DOHH2 (cell line): Measurements from ENCODE around the gene TC2N.
"Not testable (repeated sequence)": the region's sequence is repeated elsewhere in the genome, so short reads cannot be mapped to it uniquely, and the experiment has no call there.

Experiments used
- H3F3A ChIP-seq: fragments of 200-600 bp; sonication (generic), shearing (Covaris generic); 2 replicates; pipeline ENCODE4 v1.6.0; 2016; ENCODE audit warnings: antibody characterized with exemption, mild to moderate bottlenecking; ENCODE audit not compliant: control insufficient read depth, insufficient read depth
- H3K27ac ChIP-seq: fragments of 200-600 bp; sonication (generic); 2 replicates; pipeline ENCODE4 v1.5.1; 2014; ENCODE audit warnings: low read depth, mild to moderate bottlenecking, low read length, moderate library complexity
- H3K27me3 ChIP-seq: fragments of 200-600 bp; sonication (generic); 2 replicates; pipeline ENCODE4 v1.6.1; 2014; ENCODE audit warnings: mild to moderate bottlenecking, low read length, mixed read lengths; ENCODE audit not compliant: control insufficient read depth
- H3K36me3 ChIP-seq: fragments of 200-600 bp; sonication (generic); 2 replicates; pipeline ENCODE4 v1.6.1; 2014; ENCODE audit warnings: mild to moderate bottlenecking, low read length, moderate library complexity, mixed read lengths; ENCODE audit not compliant: control insufficient read depth
- H3K4me1 ChIP-seq: fragments of 200-600 bp; sonication (generic); 2 replicates; pipeline ENCODE4 v1.6.1; 2014; ENCODE audit warnings: mild to moderate bottlenecking, low read length, mixed read lengths; ENCODE audit not compliant: control insufficient read depth
- H3K4me2 ChIP-seq: fragments of 200-600 bp; sonication (generic); 2 replicates; pipeline ENCODE4 v1.6.0; 2014; ENCODE audit warnings: mild to moderate bottlenecking, low read length, moderate library complexity
- H3K4me3 ChIP-seq: fragments of 200-600 bp; sonication (generic); 2 replicates; pipeline ENCODE4 v1.5.1; 2014; ENCODE audit warnings: mild to moderate bottlenecking, low read length, mixed read lengths
- H3K79me2 ChIP-seq: fragments of 200-600 bp; sonication (generic); 2 replicates; pipeline ENCODE4 v1.6.1; 2014; ENCODE audit warnings: mild to moderate bottlenecking, low read length, mixed read lengths; ENCODE audit not compliant: control insufficient read depth
- H3K9me2 ChIP-seq: fragments of 200-600 bp; sonication (generic); replicated peaks from 2 replicates; pipeline ENCODE4 v1.6.1; 2014; ENCODE audit warnings: mild to moderate bottlenecking, low read length, mixed read lengths; ENCODE audit not compliant: control insufficient read depth
- H3K9me3 ChIP-seq: fragments of 200-600 bp; sonication (generic); 2 replicates; pipeline ENCODE4 v1.6.1; 2014; ENCODE audit warnings: antibody characterized with exemption, low read length, mixed read lengths; ENCODE audit not compliant: control insufficient read depth, insufficient read depth
- H4K20me1 ChIP-seq: fragments of 200-600 bp; sonication (generic); 2 replicates; pipeline ENCODE4 v1.6.0; 2014; ENCODE audit warnings: low read depth, mild to moderate bottlenecking, antibody characterized with exemption, low read length, moderate library complexity; ENCODE audit not compliant: control insufficient read depth, insufficient read depth
- EZH2phosphoT487 ChIP-seq: fragments of 200-600 bp; sonication (generic); IDR thresholded peaks from 2 replicates; pipeline ENCODE4 v1.6.1; 2017; ENCODE audit warnings: borderline replicate concordance, mild to moderate bottlenecking, antibody characterized with exemption, low read length, moderate library complexity, mixed read lengths
- TF ChIP-seq, protein P1 (sequence below): fragments of 200-600 bp; sonication (generic); IDR thresholded peaks from one replicate; pipeline ENCODE4 v1.5.1; 2014; ENCODE audit warnings: antibody characterized with exemption, mild to moderate bottlenecking, low read depth, low read length; ENCODE audit not compliant: poor library complexity, severe bottlenecking

The TC2N gene

DNA sequence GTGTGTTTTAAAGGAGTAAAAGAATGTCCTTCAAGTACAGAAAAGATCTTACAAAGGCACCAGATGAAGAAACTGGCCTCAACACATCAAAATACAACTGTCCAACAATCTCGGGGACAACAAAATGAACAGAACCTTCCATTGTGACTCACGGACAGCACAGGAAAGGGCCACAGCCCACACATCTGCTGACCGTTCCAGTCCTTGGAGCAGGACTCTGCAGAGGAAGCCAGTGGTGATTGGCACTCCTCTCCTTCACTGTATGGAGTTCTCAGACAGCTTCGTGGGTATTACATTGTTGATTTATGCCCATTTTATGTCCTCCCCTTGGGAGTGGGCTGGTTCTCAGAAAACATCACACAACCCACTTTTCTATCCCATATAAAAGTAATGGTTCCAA, 32.5 kb upstream of the TC2N start:
- Histone ChIP-seq H3K4me2 (no peak overlapping the region), H3K27me3 (0 out of 2 replicates have a peak, but pooled peaks cover 3% of the 10 kb centered on the region), H3K79me2 (no peaks in the 10 kb centered on the region), H3K9me2 (no peaks in the 10 kb centered on the region), H4K20me1 (no peaks in the 10 kb centered on the region), H3K4me3 (no peak overlapping the region), H3K27ac (no peak overlapping the region), H3K4me1 (no peaks in the 10 kb centered on the region), H3F3A (no peaks in the 10 kb centered on the region), H3K9me3 (no peaks in the 10 kb centered on the region), H3K36me3 (no peaks in the 10 kb centered on the region)
- TF ChIP-seq, protein P1, sequence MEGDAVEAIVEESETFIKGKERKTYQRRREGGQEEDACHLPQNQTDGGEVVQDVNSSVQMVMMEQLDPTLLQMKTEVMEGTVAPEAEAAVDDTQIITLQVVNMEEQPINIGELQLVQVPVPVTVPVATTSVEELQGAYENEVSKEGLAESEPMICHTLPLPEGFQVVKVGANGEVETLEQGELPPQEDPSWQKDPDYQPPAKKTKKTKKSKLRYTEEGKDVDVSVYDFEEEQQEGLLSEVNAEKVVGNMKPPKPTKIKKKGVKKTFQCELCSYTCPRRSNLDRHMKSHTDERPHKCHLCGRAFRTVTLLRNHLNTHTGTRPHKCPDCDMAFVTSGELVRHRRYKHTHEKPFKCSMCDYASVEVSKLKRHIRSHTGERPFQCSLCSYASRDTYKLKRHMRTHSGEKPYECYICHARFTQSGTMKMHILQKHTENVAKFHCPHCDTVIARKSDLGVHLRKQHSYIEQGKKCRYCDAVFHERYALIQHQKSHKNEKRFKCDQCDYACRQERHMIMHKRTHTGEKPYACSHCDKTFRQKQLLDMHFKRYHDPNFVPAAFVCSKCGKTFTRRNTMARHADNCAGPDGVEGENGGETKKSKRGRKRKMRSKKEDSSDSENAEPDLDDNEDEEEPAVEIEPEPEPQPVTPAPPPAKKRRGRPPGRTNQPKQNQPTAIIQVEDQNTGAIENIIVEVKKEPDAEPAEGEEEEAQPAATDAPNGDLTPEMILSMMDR: no peak
- no peak for TF ChIP-seq EZH2phosphoT487

DNA sequence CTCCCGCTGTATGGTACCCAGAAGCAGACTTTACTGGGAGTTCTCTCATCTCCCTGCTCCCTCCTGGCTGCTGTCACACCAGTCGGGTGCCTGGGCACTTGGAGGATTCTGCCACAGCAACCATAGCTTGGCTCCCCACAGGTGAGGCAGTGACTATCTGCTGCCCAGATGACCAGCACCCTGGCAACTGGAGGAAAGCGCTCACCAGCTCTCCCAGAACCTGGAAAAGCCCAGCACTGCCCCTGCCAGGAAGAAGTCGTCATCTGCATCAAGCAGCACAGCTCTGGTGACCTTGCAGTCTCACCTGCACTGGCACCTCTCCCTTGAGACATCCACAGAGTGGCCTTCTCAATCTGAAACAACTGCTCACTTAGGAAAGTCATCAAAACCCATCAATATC, 31.9 kb upstream of the TC2N start:
- no peaks in the 10 kb centered on the region for H3K36me3 ChIP-seq

DNA sequence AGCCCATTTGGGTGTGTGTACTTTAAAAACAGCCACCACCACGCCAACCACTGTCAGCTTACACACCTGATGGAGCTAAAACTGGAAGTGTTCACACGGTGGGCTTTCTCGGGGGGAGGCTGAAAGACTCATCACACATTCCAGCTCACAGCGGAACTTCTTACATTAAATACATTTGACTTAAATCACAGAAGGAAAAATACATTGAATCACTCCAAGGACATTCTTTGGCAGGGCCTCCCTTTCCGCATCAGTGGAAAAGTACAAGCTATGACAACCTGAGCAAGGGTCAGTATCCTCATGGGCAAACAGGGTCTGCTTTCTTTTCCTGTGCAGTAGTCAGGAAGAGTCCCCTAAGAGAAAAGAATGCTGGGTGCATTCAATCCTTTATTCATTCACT, 31.0 kb upstream of the TC2N start:
- no peak for TF ChIP-seq EZH2phosphoT487
- TF ChIP-seq, protein P1: no peak
- Histone ChIP-seq H3K9me3 (no peaks in the 10 kb centered on the region), H3K9me2 (no peaks in the 10 kb centered on the region), H3K4me1 (no peaks in the 10 kb centered on the region), H3K27me3 (peaks cover 4% of the 10 kb centered on the region; the same call in 1 of the 2 replicates), H3K4me2 (no peak overlapping the region), H3K27ac (no peak overlapping the region), H3K79me2 (no peaks in the 10 kb centered on the region), H3F3A (no peaks in the 10 kb centered on the region), H3K36me3 (no peaks in the 10 kb centered on the region), H3K4me3 (no peak overlapping the region), H4K20me1 (no peaks in the 10 kb centered on the region)

More for the DNA sequence above, 31.9 kb upstream of the TC2N start:
- Histone ChIP-seq H3K27ac (no peak overlapping the region), H3K79me2 (no peaks in the 10 kb centered on the region), H3K4me3 (no peak overlapping the region), H4K20me1 (no peaks in the 10 kb centered on the region), H3K4me1 (no peaks in the 10 kb centered on the region), H3K9me3 (no peaks in the 10 kb centered on the region), H3K27me3 (0 out of 2 replicates have a peak, but pooled peaks cover 3% of the 10 kb centered on the region), H3F3A (no peaks in the 10 kb centered on the region), H3K4me2 (no peak overlapping the region), H3K9me2 (no peaks in the 10 kb centered on the region)
- TF ChIP-seq EZH2phosphoT487: no peak
- TF ChIP-seq, protein P1: no peak

DNA sequence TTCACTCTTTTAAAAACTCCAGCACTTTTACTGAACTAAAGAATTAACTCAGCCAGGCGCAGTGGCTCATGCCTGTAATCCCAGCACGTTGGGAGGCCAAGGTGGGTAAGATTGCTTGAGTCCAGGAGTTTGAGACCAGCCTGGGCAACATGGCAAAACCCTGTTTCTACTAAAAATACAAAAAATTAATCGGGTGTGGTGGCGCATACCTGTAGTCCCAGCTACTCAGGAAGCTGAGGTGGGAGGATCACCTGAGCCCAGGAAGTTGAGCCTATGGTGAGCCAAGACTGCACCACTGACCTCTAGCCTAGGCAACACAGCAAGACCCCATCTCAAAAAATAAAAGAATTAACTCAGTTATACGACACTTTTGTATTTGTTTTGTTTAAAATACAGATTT, 30.4 kb upstream of the TC2N start:
- not testable (repeated sequence) for H4K20me1 ChIP-seq, H3K79me2 ChIP-seq, H3K9me3 ChIP-seq

More for the DNA sequence above, 30.4 kb upstream of the TC2N start:
- H3K4me1 ChIP-seq, H3K27ac ChIP-seq, H3F3A ChIP-seq, H3K4me2 ChIP-seq, H3K9me2 ChIP-seq, H3K36me3 ChIP-seq, H3K27me3 ChIP-seq, H3K4me3 ChIP-seq: not testable (repeated sequence)
